Epithelial cell of proximal tubule (primary cell): Measurements from ENCODE around the gene ATG4D. TPM values are rescaled to one million over a fixed set of nuclear protein-coding genes. Genes with fewer than 3 reads are reported as not detected.
A peak's percentile ranks its signal among the peaks of the same experiment; 100 is the strongest.

Experiments
- DNase-seq: peaks from one replicate; pipeline ENCODE4 v3.0.0-alpha.2; 2011; ENCODE audit warnings: low read depth
- H3K4me3 ChIP-seq: 2 replicates; pipeline ENCODE4 v1.5.1; 2011; ENCODE audit warnings: low read depth, mild to moderate bottlenecking, low read length
- CTCF ChIP-seq: conservative IDR thresholded peaks from 2 replicates; pipeline ENCODE4 v1.5.1; 2012; ENCODE audit warnings: low read depth, mild to moderate bottlenecking, low read length
- total RNA-seq: library from RNA; depleted of rRNA; stranded (reverse); fragments of >200 nt; gene quantifications from 2 replicates; pipeline ENCODE4 v1.2.3, GENCODE V29; 2015

ATG4D gene
- total RNA-seq, 1 donor from 2014 or later, result 31.4 TPM

- peak; percentile 100 for TF ChIP-seq CTCF
- DNase-seq, result no peak
- H3K4me3 ChIP-seq, result peak overlapping the region; percentile 22
Measured at GRCh38 chr19:10580979-10581631, 37.4 kb downstream of the ATG4D start.

- TF ChIP-seq CTCF, result no peak
- no peak for DNase-seq
Measured at GRCh38 chr19:10582091-10582490, 38.4 kb downstream of the ATG4D start.

GRCh38 chr19:10583036-10583776 lies 39.5 kb downstream of the ATG4D start:
- no peak overlapping the region for H3K4me3 ChIP-seq
- no peak for DNase-seq
- no peak for TF ChIP-seq CTCF

More at GRCh38 chr19:10582091-10582490, 38.4 kb downstream of the ATG4D start:
- H3K4me3 ChIP-seq, result no peak overlapping the region

- no peak overlapping the region for H3K4me3 ChIP-seq
Measured at GRCh38 chr19:10586396-10586795, 42.7 kb downstream of the ATG4D start.

GRCh38 chr19:10587022-10587838 lies 43.5 kb downstream of the ATG4D start, which contains the start of gene AP1M2:
TSS of gene AP1M2 (minus strand) at chr19:10587312. CDS start at chr19:10587231, 81 bp downstream.
- TF ChIP-seq CTCF, result no peak
- H3K4me3 ChIP-seq, result no peak within 1 kb of the TSS
- DNase-seq, result no peak

More at GRCh38 chr19:10586396-10586795, 42.7 kb downstream of the ATG4D start:
- DNase-seq, result no peak
- no peak for TF ChIP-seq CTCF

GRCh38 chr19:10587839-10588150 lies 44.1 kb downstream of the ATG4D start:
- no peak for TF ChIP-seq CTCF
- H3K4me3 ChIP-seq, result no peak overlapping the region
- DNase-seq, result no peak
